Measurements from ENCODE around the gene PLXDC2.

DNA sequence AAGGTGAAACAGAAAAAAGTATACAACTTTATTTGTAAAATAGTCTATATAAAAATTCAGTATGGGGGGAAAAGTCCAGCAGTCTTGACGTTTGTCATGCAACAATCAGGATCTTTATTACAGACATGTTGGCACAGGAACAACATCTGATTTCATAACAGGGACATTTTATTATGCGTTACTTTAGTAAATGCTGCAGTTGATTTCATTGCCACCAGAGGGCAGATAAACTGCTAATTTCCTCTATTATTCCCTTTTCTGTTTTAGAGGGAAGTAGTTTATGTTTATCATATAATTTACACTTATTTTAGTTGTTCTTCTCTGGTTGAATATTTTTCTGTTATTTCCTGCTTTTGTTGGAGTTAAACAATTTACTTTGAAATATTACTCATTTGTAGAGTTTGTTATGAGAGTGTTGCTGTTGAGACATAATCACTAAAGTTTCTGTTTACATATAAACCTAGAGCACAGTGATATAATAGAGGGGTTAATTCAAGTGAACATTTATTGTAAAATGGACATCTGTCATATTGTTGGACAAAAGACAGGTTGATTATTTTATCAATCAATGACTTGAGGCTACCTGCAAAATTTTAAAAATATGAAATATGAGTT is 3.3 kb downstream of the PLXDC2 start:
- TF ChIP-seq EZH2 (IDR thresholded peaks at IDR 0.05) (no peak), ZNF274 (IDR thresholded peaks at IDR 0.05; ENCODE audit: low read depth, low read length) (no peak), ZBTB33 (IDR thresholded peaks at IDR 0.05; ENCODE audit: extremely low read depth, insufficient replicate concordance, low read length) (no peak), POLR2AphosphoS5 (IDR thresholded peaks at IDR 0.05; ENCODE audit: low read depth, low read length) (no peak), POLR2A (IDR thresholded peaks at IDR 0.05; ENCODE audit: borderline replicate concordance, extremely low read depth, insufficient read depth, insufficient read length) (no peak), SIN3A (IDR thresholded peaks at IDR 0.05; ENCODE audit: low read depth) (no peak), MAX (IDR thresholded peaks at IDR 0.05) (no peak)
- TF ChIP-seq, protein P1, sequence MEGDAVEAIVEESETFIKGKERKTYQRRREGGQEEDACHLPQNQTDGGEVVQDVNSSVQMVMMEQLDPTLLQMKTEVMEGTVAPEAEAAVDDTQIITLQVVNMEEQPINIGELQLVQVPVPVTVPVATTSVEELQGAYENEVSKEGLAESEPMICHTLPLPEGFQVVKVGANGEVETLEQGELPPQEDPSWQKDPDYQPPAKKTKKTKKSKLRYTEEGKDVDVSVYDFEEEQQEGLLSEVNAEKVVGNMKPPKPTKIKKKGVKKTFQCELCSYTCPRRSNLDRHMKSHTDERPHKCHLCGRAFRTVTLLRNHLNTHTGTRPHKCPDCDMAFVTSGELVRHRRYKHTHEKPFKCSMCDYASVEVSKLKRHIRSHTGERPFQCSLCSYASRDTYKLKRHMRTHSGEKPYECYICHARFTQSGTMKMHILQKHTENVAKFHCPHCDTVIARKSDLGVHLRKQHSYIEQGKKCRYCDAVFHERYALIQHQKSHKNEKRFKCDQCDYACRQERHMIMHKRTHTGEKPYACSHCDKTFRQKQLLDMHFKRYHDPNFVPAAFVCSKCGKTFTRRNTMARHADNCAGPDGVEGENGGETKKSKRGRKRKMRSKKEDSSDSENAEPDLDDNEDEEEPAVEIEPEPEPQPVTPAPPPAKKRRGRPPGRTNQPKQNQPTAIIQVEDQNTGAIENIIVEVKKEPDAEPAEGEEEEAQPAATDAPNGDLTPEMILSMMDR (IDR thresholded peaks at IDR 0.05 in 2 of 3, conservative IDR thresholded peaks at IDR 0.05 in 1 of 3; ENCODE audit: borderline replicate concordance in 1 of 3, insufficient read depth in 1 of 3, low read depth in 2 of 3, low read length in 2 of 3) = peak in 2 of 3 experiments; percentile 42 to 60; a peak in 4 of 6 replicates

All from HCT116 (cell line).